KMS-11 (cell line): ENCODE data around the gene CWC15.

Source experiments
- H2AFZ ChIP-seq: fragments of 200-600 bp; sonication (generic); 2 replicates; pipeline ENCODE4 v1.6.1; 2016; ENCODE audit warnings: antibody characterized with exemption, mixed run types, low read depth
- H3K27ac ChIP-seq: fragments of 200-600 bp; sonication (generic); 2 replicates; pipeline ENCODE4 v1.6.1; 2016; ENCODE audit warnings: mild to moderate bottlenecking, mixed run types
- H3K27me3 ChIP-seq: fragments of 200-600 bp; sonication (generic); 2 replicates; pipeline ENCODE4 v1.6.1; 2017; ENCODE audit warnings: mild to moderate bottlenecking, low read depth, mixed run types, moderate library complexity; ENCODE audit not compliant: insufficient read depth
- H3K36me3 ChIP-seq: fragments of 200-600 bp; sonication (generic); 2 replicates; pipeline ENCODE4 v1.6.1; 2017; ENCODE audit warnings: mild to moderate bottlenecking, mixed run types; ENCODE audit not compliant: insufficient read depth
- H3K4me1 ChIP-seq: fragments of 200-600 bp; sonication (generic); 2 replicates; pipeline ENCODE4 v1.6.1; 2016; ENCODE audit warnings: mild to moderate bottlenecking, low read depth, mixed run types; ENCODE audit not compliant: poor library complexity, severe bottlenecking
- H3K4me2 ChIP-seq: fragments of 200-600 bp; sonication (generic); 2 replicates; pipeline ENCODE4 v1.7.0; 2016; ENCODE audit warnings: mild to moderate bottlenecking, mixed run types
- H3K4me3 ChIP-seq: fragments of 200-600 bp; sonication (generic); IDR thresholded peaks from 2 replicates; pipeline ENCODE4 v1.6.1; 2017; ENCODE audit warnings: low read depth, low read length, mixed read lengths; ENCODE audit not compliant: insufficient read depth
- H3K79me2 ChIP-seq: fragments of 200-600 bp; sonication (generic); 2 replicates; pipeline ENCODE4 v1.6.1; 2016; ENCODE audit warnings: low read depth, mixed run types; ENCODE audit not compliant: insufficient read depth
- H3K9ac ChIP-seq: fragments of 200-600 bp; sonication (generic); 2 replicates; pipeline ENCODE4 v1.6.1; 2016; ENCODE audit warnings: mild to moderate bottlenecking, mixed run types
- H4K20me1 ChIP-seq: fragments of 200-600 bp; sonication (generic); 2 replicates; pipeline ENCODE4 v1.6.1; 2016; ENCODE audit warnings: mild to moderate bottlenecking, mixed run types; ENCODE audit not compliant: insufficient read depth
- TF ChIP-seq, protein P1 (sequence below): fragments of 200-600 bp; sonication (generic); conservative IDR thresholded peaks from 2 replicates; pipeline ENCODE4 v1.6.1; 2017; ENCODE audit warnings: low read depth, mild to moderate bottlenecking, antibody characterized with exemption, low read length, moderate library complexity, mixed read lengths

The CWC15 gene

DNA sequence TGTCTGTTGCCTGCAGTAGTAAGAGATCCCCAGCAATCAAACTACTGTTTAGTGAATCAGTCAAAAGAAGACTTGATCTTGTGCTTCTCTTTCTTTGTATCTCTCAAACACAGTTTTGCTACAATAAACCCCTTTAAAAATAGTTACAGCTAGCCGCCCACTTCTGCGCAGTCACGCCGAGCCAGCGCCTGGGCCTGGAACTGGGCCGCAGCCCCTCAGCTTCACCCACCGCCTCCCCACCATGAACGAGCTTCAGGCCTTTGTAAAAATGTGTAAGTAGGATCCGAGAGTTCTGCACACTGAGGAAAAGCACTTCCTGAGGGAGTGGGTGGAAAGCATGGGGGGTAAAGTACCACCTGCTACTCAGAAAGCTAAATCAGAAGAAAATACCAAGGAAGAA lies 60.5 kb downstream of the CWC15 start:
- Histone ChIP-seq H3K79me2 (no peaks in the 10 kb centered on the region), H3K27me3 (no peaks in the 10 kb centered on the region), H3K9ac (no peak overlapping the region), H3K36me3 (no peaks in the 10 kb centered on the region), H3K4me1 (no peaks in the 10 kb centered on the region), H2AFZ (no peak overlapping the region), H3K4me3 (no peak overlapping the region), H3K27ac (no peak overlapping the region), H3K4me2 (no peak overlapping the region), H4K20me1 (no peaks in the 10 kb centered on the region)
- TF ChIP-seq, protein P1, sequence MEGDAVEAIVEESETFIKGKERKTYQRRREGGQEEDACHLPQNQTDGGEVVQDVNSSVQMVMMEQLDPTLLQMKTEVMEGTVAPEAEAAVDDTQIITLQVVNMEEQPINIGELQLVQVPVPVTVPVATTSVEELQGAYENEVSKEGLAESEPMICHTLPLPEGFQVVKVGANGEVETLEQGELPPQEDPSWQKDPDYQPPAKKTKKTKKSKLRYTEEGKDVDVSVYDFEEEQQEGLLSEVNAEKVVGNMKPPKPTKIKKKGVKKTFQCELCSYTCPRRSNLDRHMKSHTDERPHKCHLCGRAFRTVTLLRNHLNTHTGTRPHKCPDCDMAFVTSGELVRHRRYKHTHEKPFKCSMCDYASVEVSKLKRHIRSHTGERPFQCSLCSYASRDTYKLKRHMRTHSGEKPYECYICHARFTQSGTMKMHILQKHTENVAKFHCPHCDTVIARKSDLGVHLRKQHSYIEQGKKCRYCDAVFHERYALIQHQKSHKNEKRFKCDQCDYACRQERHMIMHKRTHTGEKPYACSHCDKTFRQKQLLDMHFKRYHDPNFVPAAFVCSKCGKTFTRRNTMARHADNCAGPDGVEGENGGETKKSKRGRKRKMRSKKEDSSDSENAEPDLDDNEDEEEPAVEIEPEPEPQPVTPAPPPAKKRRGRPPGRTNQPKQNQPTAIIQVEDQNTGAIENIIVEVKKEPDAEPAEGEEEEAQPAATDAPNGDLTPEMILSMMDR = no peak
